HG03175 (cell line): ENCODE measurements around the gene C17orf114.

Source experiments
- ATAC-seq: cut with Tn5 transposase; IDR thresholded peaks from one replicate; pipeline ENCODE4 v1.9.1; 2021; ENCODE audit warnings: mild to moderate bottlenecking, moderate library complexity; ENCODE audit not compliant: unreplicated experiment

Gene C17orf114

DNA sequence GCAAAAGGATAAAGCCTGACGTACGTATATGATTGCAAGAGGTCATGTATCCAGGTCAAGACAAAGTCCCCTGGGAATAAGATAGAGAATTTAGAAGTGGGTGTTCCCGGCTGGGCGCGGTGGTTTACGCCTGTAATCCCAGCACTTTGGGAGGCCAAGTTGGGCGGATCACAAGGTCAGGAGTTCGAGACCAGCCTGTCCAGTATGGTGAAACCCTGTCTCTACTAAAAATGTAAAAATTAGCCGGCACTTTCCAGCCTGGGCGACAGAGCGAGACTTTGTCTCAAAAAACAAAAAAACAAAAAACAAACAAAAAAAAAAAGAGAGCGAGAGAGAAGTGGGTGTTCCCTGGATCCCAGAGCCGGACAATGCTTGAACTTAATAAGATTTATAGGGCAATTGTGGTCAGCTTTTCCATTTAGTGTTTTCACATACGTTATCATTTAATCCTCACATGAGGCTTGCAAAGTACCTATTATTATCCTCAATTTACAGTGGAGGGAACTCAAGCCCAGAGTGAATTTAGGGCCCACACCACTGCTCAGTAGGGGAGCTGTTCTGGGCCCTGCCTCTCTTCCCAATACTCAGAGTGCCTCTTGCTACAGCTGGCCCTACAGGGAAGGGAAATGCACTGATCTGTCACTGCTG lies 13.8 kb downstream of the C17orf114 start:
- ATAC-seq: no peak

DNA sequence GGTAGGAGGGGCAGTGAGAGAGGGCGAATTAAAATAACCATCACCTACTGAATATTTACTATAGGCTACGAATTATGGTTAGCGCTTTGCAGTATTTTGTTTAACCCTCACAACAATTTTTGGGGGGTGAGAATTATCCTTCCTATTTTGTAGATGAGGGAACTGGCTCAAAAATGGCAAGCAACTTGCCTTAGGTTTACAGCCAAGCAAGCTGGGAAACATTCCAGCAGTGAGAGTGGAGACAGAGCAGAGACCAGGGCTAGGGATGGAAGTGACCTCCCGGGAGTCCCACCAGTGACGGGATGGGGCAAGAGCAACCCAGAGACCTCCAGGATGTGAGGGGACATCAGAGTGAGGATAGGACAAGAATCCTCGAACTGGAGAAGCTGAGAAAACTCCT lies 15.6 kb downstream of the C17orf114 start:
- ATAC-seq: no peak

DNA sequence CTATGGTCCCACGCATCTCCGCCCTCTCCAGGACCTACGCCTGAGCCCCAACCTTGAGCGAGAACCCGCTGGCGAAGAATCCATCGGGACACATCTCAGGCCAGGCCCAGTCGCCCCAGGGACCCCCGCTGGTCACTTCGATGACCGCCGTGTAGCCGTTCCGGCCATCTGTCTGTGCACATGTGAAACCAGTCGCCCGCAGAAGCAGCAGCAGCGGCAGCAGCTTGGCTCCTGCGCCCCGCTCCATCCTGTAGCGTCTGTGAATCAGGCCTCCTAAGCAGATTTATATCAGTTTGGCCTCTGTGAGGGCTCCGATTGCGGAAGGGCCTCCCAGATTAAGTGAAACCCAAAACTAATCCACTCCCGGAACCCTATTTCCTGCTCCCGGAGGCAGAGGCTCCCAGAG lies 16.0 kb downstream of the C17orf114 start, which contains the start of gene VMO1:
Gene VMO1 (minus strand): TSS at position 259 of the 406 bp plus-strand sequence. CDS start 12 bp downstream, at position 247.
- ATAC-seq: no peak

DNA sequence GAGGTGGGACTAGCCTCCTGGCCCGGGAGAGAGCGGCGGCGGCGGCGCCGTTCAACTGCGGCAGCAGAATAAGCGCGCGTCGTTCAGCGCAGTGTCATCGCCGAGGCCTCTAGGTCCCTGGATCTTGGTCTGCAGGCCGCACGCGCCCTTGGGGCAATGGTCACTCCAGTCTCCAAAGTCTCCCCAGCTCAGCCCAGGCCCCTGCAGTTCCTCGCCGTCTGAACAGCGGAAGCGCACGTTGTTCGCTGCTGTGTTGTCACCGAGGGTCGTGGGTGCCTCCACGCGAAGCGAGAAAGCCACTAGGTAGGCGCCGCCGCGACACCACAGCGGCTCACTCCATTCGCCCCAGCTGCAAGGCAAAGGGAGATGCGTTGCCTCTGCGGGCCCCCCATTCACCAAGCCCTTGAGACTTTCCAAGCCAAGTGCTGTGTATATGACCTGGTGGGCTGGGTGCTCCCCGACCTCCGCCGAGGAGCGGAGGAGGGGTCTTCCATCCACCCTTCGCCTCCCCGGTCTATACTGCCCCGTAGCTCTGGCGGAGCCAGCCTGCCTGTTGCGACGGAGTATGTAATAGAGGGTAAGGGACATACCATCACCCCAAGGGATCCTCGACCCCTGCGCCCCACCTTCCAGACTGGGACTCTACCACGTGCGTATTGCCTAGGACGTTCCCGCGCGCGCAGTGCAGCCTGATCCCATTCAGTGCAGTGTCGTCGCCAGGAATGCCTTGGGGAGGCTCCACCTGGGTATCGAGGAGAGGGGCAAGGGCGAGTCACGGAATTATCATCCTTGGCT lies 16.6 kb downstream of the C17orf114 start:
- no peak for ATAC-seq

DNA sequence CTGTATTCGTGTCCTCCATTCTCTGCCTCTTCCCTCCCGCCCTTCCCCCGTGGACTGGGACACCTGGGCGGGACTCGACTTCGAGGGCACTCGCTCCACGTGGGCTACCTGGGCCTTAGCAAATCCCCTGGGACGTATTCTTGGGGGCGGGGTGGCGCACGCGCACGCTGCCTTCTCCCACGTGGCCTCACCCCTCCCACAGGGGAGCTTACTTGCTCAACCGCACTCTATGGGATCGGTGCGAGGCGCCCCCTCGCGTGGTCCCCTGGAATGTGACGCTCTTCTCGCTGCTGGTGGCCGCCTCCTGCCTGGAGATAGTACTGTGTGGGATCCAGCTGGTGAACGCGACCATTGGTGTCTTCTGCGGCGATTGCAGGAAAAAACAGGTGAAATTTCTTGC lies 19.5 kb downstream of the C17orf114 start:
- no peak for ATAC-seq

DNA sequence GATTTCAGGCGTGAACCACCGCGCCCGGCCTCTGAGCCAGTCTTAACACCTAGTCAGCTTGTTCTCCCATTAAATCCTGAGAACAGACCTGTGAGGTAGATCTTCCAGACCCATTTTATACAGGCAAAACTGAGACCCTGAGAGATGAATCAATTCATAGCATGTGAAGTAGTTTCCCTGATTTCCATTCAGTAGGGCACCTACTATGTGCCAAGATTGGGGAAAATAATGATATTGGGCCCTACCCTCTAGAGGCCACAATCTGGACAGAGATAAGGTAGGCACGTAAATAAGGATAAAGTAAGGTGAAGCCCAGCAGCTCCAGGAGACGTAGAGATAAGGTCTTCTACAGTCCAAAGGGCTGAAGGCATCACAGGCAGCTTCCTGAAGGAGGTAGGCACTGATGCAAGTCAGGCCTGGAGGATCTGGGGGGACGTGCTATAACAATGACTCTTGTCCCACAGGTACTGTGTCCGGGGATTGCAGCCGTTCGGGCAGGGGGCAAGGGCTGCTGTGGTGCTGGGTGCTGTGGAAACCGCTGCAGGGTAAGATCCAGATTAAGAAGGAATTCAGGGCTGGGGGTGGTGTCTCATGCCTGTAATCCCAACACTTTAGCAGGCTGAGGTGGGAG lies 21.7 kb downstream of the C17orf114 start:
- no peak for ATAC-seq

DNA sequence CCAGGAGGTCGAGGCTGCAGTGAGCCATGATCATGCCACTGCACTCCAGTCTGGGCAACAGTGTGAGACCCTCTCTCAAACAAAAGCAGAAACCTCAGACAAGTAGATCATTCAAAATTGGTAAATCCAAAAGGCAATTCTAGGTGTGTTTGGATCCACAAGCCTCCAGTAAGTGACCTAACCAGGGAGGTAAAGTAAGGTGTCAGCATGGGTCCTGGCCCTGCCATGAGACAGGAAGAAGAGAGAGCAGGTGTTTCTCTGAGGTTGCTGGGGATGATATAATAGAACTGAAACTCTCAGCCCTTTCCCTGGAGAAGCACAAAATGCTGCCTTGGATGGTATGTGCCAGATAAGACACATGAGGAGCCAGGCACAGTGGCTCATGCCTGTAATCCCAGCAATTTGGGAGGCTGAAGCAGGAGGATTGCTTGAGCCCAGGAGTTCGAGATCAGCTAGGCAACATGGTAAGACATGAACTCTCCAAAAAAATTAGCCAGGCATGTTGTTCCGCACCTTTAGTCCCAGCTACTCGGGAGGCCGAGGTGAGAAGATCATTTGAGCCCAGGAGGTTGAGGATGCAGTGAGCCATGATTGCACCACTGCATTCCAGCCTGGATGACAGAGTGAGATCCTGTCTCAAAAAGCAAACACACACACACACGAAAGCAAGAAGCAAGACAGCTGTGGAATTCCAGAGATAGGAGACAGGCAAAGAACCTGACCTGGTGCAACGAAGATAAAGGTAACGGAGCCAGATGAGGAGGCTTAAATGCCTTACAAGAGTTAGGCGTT lies 24.0 kb downstream of the C17orf114 start:
- no peak for ATAC-seq

DNA sequence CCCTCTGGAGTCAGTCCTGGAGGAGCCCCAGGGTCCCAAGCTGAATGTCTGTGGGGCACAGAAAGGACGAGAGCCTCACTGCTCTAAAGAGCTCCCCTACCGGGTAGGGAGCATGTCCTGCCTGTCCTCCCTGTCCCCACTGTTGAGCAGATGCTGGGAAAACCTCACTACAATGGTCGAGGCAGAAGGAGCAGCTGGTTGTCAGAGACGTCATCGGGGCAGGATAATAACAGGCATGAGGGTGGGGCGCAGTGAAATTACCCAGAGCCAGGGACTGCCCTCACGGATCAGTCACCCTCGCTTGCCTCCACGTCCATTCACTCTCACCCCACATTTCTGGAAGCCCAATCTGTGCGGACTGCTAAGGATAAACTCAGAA lies 29.9 kb downstream of the C17orf114 start:
- no peak for ATAC-seq

DNA sequence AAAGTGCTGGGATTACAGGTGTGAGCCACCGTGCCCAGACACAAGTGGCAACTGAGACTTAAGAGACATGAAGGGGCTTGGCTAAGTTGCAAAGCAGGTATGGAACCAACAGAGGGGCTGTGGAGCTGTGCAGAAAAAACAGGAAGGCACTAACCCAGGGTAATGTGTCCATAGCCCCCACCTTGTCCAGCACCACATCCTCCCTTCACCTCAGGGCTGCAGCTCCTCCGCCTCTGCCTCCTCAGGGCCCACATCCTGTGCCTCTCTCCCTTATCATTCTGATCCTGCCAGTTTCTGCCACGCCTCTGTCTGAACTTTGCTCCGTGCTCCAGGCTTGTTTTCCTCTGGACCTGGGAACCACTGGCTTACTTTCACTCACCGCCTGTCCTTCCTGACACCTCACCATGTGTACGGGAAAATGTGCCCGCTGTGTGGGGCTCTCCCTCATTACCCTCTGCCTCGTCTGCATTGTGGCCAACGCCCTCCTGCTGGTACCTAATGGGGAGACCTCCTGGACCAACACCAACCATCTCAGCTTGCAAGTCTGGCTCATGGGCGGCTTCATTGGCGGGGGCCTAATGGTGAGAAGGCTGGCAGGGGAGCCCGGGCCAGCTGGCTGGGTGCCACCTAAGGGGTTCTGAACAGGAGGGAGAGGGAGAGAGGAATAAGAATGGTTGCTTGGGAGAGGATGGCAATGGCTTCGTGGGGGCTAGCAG lies 30.5 kb downstream of the C17orf114 start, which contains the start of gene TM4SF5:
Gene TM4SF5 (plus strand): TSS at position 368 of the 716 bp plus-strand sequence. CDS start 37 bp downstream, at position 405.
- no peak for ATAC-seq

DNA sequence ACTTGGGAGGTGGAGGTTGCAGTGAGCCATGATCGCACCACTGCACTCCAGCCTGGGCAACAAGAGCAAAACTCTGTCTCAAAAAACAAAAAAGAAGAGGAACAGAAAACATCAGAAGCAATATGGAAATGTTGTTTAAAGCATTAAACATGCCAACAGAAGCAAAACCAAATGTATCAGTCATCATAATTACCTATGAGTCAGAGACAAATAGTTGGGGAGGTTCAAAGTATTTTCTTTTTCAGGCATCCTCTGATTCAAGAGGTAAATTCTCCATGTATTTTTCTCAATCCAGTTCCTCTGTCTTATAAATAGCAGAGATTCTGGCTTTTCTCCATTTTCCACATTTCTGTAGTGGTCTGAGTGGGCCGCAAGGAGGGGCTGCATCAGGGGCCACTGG lies 32.5 kb downstream of the C17orf114 start:
- no peak for ATAC-seq

DNA sequence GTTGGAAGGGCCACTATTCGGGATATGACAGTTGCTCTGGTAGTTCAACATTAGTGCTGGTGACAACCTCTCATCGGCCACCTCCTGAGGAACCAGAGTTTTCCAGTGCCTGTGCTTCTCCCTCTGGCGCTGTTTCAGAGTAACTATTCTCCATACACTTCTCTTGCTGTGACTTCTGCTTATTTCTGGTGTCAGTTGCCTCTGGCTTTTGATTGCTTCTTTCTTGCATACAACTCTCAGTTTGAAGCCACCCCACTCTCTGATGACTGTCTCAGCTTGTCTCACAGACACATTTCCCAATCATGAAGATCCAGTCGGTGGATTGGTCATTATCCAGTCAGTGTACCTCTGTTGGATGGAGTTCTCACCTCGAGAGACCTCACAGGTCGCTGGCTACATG lies 33.8 kb downstream of the C17orf114 start:
- no peak for ATAC-seq

DNA sequence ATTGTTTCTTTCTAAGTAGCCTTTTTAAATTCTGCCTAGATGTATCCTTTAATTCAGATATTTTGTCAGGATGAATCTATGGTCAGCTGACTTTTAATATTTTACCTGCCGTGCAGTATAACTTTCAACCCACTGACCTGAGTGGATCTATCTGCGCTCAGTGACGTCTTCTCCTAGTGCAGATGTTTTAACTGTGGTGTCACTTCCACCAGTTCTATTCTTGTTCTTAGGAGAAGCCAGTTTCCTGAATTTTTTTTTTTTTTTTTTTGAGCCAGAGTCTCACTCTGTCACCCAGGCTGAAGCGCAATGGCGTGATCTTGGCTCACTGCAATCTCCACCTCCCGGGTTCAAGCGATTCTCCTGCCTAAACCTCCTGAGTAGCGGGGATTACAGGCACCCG lies 35.4 kb downstream of the C17orf114 start:
- ATAC-seq: no peak

DNA sequence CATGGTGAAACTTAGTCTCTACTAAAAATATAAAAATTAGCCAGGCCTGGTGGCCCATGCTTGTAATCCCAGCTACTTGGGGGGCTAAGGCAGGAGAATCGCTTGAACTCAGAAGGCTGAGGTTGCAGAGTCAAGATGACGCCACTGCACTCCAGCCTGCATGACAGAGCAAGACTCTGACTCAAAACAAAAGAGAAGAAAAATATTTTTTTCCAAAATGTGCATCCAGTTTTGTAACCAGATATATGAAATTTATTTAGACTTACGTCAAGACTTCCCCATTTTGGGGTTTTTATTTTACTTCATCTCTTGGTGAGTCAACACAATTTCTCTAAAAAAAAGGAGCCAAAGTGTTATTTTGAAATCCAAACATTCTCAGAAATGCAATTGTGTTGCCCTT lies 35.9 kb downstream of the C17orf114 start:
- no peak for ATAC-seq

DNA sequence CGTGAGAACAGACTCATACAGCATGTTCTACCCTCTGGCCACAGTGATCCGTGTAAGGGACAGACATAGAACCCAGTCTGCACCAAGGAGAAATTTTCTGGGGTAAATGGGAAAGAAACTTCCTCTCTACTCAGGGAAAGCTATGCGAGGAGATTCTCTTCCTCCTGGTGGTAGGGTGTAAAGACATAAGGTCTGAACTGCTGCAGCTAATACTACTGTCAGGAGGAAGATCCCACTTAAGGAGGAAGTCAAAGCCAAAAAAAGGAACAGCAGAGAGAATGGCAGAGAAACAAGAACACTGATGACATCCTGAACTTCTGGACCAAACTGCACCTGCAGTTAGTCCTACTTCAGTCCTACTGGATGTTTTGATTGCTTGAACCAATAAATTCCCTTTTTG lies 37.5 kb downstream of the C17orf114 start:
- no peak for ATAC-seq

DNA sequence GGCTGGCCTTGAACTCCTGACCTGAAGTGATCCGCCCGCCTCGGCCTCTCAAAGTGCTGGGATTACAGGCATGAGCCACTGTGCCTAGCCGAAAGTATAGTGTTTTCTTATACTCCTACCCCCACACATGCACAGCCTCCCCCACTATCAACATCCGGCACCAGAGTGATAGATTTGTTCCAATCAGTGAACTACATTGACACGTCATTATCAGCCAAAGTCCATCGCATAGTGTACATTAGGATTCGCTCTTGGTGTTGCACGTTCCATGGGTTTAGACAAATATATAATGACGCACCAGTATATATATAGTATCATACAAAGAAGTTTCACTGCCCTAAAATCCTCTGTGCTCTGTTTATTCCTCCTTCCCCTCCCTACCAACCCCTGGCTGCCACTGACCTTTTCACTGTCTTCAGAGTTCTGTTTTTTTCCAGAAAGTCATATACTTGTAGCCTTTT lies 42.3 kb downstream of the C17orf114 start:
- ATAC-seq: no peak

DNA sequence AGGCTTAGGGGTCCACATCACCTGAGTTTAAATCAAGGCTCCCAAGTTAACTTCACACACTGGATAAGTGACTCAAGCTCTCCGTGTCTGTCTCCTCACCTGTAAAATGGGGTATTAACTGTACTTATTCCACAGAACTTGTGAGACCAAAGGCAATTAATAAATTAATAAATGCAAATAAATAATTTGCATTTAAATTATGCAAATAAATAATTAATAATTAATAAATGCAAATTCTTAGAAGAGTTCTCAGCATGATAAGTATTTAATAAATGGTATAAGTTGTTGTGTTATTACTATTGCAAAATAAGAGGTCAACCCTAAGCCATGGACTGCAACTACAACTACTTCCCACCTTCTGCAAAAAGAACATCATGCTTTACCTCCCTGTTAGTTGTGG lies 48.7 kb downstream of the C17orf114 start:
- no peak for ATAC-seq

DNA sequence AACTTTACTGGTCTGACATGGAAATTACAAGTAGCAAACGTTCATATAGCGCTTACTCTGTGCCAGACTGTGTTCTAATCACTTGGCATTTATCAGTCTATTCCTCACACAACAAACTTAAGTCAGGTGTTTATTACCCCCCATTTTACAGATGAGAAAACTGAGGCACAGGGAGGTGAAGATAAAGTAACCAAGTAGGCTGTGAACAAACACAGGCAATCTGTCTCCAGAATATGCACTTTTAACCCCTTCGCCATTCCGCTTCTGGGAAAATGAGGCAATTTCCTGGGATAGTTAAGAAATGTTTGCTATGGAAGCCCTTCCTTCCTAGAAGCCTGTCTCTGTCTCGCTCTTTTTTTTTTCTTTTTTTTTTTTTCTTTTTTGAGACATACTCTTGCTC lies 50.2 kb downstream of the C17orf114 start:
- no peak for ATAC-seq
